HepG2 (cell line): ENCODE results near the gene TMIGD2. TPM values are rescaled to one million over a fixed set of nuclear protein-coding genes. Genes with fewer than 3 reads are reported as not detected.

ENCODE experiments used
- E2F2 ChIP-seq: sonication (generic); formaldehyde crosslinking; IDR thresholded peaks from 2 replicates; pipeline ENCODE4 v1.4.0; 2020; ENCODE audit warnings: missing genetic modification reagents, borderline replicate concordance
- GABPA ChIP-seq, 2 experiments: IDR thresholded peaks; 2 replicates each; pipeline ENCODE4 v1.6.1; 2011 to 2016; ENCODE audit warnings: low read depth in 2 of 2, low read length in 1 of 2, missing biosample characterization in 1 of 2, missing genetic modification characterization in 1 of 2
- ISX ChIP-seq: sonication (generic); formaldehyde crosslinking; conservative IDR thresholded peaks from 2 replicates; pipeline ENCODE4 v1.5.0; 2020; ENCODE audit warnings: missing genetic modification reagents
- JUNB ChIP-seq: sonication (generic); formaldehyde crosslinking; IDR thresholded peaks from 2 replicates; pipeline ENCODE4 v1.8.0; 2022; ENCODE audit warnings: missing genetic modification reagents, mild to moderate bottlenecking, borderline replicate concordance
- NFYC ChIP-seq: IDR thresholded peaks from 2 replicates; pipeline ENCODE4 v1.6.1; 2016; ENCODE audit warnings: missing genetic modification reagents, missing compliant biosample characterization
- PAWR ChIP-seq: sonication (generic); formaldehyde crosslinking; IDR thresholded peaks from 2 replicates; pipeline ENCODE4 v1.4.0; 2020; ENCODE audit warnings: missing genetic modification reagents, mild to moderate bottlenecking, borderline replicate concordance
- PTBP1 ChIP-seq: fragments of 200-400 bp; formaldehyde crosslinking; IDR thresholded peaks from 2 replicates; pipeline ENCODE4 v1.6.1; 2018; ENCODE audit warnings: low read length, low read depth; ENCODE audit not compliant: poor library complexity, severe bottlenecking
- RXRA ChIP-seq: sonication (generic); formaldehyde crosslinking; IDR thresholded peaks from 2 replicates; pipeline ENCODE4 v1.5.1; 2020; ENCODE audit warnings: missing genetic modification reagents
- SIX1 ChIP-seq: sonication (generic); formaldehyde crosslinking; IDR thresholded peaks from 2 replicates; pipeline ENCODE4 v1.4.0; 2020; ENCODE audit warnings: missing genetic modification reagents, borderline replicate concordance
- SMAD9 ChIP-seq: sonication (generic); formaldehyde crosslinking; IDR thresholded peaks from 2 replicates; pipeline ENCODE4 v1.5.1; 2020; ENCODE audit warnings: mild to moderate bottlenecking, missing genetic modification reagents
- THAP9 ChIP-seq: sonication (generic); formaldehyde crosslinking; IDR thresholded peaks from 2 replicates; pipeline ENCODE4; 2020; ENCODE audit warnings: missing genetic modification reagents, mild to moderate bottlenecking, borderline replicate concordance
- TMF1 ChIP-seq: sonication (generic); formaldehyde crosslinking; IDR thresholded peaks from 2 replicates; pipeline ENCODE4 v1.8.1; 2022; ENCODE audit warnings: low read depth, missing genetic modification reagents
- ZBTB1 ChIP-seq: sonication (generic); formaldehyde crosslinking; IDR thresholded peaks from 2 replicates; pipeline ENCODE4 v1.4.0; 2020; ENCODE audit warnings: missing genetic modification reagents, borderline replicate concordance
- ZBTB8A ChIP-seq: sonication (generic); formaldehyde crosslinking; IDR thresholded peaks from 2 replicates; pipeline ENCODE4 v1.4.0; 2020; ENCODE audit warnings: mild to moderate bottlenecking, low read depth, missing genetic modification reagents, borderline replicate concordance
- ZKSCAN5 ChIP-seq: sonication (generic); formaldehyde crosslinking; IDR thresholded peaks from 2 replicates; pipeline ENCODE4 v1.5.1; 2020; ENCODE audit warnings: mild to moderate bottlenecking, missing genetic modification reagents
- ZNF292 ChIP-seq: sonication (generic); formaldehyde crosslinking; IDR thresholded peaks from 2 replicates; pipeline ENCODE4 v1.8.1; 2022; ENCODE audit warnings: mild to moderate bottlenecking, low read depth, missing genetic modification reagents, borderline replicate concordance
- ZNF547 ChIP-seq: sonication (generic); formaldehyde crosslinking; IDR thresholded peaks from 2 replicates; pipeline ENCODE4 v1.5.1; 2020; ENCODE audit warnings: mild to moderate bottlenecking, missing genetic modification reagents
- ZNF652 ChIP-seq: IDR thresholded peaks from 2 replicates; pipeline ENCODE4 v1.6.1; 2016; ENCODE audit warnings: low read depth, borderline replicate concordance
- ZNF788 ChIP-seq: sonication (generic); formaldehyde crosslinking; IDR thresholded peaks from 2 replicates; pipeline ENCODE4 v1.5.0; 2020; ENCODE audit warnings: mild to moderate bottlenecking, missing genetic modification reagents, borderline replicate concordance
- ZNF883 ChIP-seq: sonication (generic); formaldehyde crosslinking; IDR thresholded peaks from 2 replicates; pipeline ENCODE4 v1.5.1; 2020; ENCODE audit warnings: mild to moderate bottlenecking, missing genetic modification reagents; ENCODE audit errors: not compliant biosample characterization
- polyA plus RNA-seq, 8 experiments: library from polyadenylated mRNA; depleted of rRNA in 3 of 8; stranded (reverse) in 7 of 8; unstranded in 1 of 8; fragments of >200 nt; fragmentation: Illumina TruSeq in 4 of 8; extraction: Trizol in 4 of 8; gene quantifications; 2 replicates each; pipeline versions ENCODE4 v1.2.1 to v1.2.3, GENCODE V29; 2011 to 2016; ENCODE audit warnings: low read depth in 4 of 8, missing spikeins in 1 of 8, mixed read lengths in 1 of 8; ENCODE audit not compliant: insufficient read depth in 1 of 8
- total RNA-seq, 5 experiments: library from RNA; depleted of rRNA; stranded (reverse); fragments of >200 nt; fragmentation: Illumina TruSeq; extraction: Trizol; gene quantifications; 2 replicates each; pipeline ENCODE4 v1.2.3, GENCODE V29; 2016; ENCODE audit warnings: low read depth in 1 of 5
- TF ChIP-seq, protein P1 (sequence below): sonication (generic); formaldehyde crosslinking; IDR thresholded peaks from 2 replicates; pipeline ENCODE4 v1.5.1; 2020; ENCODE audit warnings: mild to moderate bottlenecking, missing genetic modification reagents, borderline replicate concordance
- TF ChIP-seq, protein P2 (sequence below): sonication (generic); formaldehyde crosslinking; IDR thresholded peaks from 2 replicates; pipeline ENCODE4 v1.8.1; 2022; ENCODE audit warnings: mild to moderate bottlenecking, missing genetic modification reagents

The TMIGD2 gene
- total and polyA plus RNA-seq, 2 of the 13 experiments (the other 11 are each of a cell fraction or from before 2014, with no cell fraction given), result 0.11 to 1.0 TPM

DNA sequence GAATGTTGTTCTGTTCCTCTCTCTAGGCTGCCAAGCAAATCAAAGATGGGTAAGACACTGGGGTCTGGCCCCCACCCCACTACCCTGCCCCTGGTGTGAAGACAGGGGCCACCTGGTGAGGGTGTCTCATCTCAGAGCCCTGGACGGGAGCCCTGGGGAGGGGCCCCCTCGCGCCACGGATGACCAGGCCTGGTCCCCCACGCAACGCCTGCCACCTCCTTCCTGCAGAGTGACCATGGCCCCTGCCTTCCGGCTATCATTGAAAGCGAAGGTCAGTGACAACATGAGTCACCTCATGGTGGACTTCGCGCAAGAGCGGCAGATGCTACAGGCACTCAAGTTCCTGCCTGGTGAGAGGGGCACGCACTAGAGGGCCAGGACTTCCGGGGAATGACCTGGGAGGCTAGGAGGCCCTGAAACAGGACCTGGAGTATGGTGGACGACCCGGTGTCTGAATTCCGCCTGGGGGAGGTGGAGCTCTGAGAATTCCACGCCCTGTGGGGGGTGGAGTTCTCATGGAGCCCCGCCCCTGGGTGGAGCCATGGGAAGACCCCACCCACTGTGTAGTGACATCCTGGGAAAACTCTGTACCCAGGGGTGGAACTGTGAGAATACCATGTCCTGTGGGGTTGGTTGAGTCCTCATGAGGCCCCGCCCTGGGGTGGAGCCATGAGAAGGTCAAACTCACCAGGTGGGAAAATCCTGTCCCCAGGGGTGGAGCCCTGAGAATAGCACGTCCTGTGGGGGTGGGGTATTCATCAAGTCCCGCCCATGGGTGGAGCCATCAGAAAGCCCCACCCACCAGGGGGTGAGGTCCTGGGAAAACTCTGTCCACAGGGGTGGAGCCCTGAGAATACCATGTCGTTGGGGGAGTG is 8.3 kb upstream of the TMIGD2 start (continued):
- TF ChIP-seq NFYC (CRISPR knock-in tag) (peak; percentile 58), ZBTB1 (CRISPR knock-in tag) (0 out of 2 replicates have a peak, but pooled peaks have one; percentile 23), JUNB (CRISPR knock-in tag) (no peak; the same call in 1 of the 2 replicates), SIX1 (CRISPR knock-in tag) (peak; percentile 74; the same call in 1 of the 2 replicates), GABPA (IDR thresholded peaks at IDR 0.05; ENCODE audit: low read depth, low read length) (peak; percentile 62), GABPA (CRISPR knock-in tag; IDR thresholded peaks at IDR 0.05; ENCODE audit: low read depth) (peak; percentile 91), E2F2 (no peak), ZBTB8A (CRISPR knock-in tag) (no peak), ZNF547 (peak; percentile 91), ZNF292 (peak; percentile 69), PAWR (CRISPR knock-in tag) (no peak), RXRA (CRISPR knock-in tag) (peak; percentile 94), ISX (no peak), THAP9 (CRISPR knock-in tag) (peak; percentile 91; the same call in 1 of the 2 replicates), SMAD9 (CRISPR knock-in tag) (no peak), ZNF652 (CRISPR knock-in tag) (peak; percentile 70; the same call in 1 of the 2 replicates), TMF1 (CRISPR knock-in tag) (no peak), ZKSCAN5 (CRISPR knock-in tag) (no peak), ZNF883 (CRISPR knock-in tag) (peak; percentile 56), ZNF788 (CRISPR knock-in tag) (peak; percentile 97), PTBP1 (no peak)
- TF ChIP-seq, protein P1, sequence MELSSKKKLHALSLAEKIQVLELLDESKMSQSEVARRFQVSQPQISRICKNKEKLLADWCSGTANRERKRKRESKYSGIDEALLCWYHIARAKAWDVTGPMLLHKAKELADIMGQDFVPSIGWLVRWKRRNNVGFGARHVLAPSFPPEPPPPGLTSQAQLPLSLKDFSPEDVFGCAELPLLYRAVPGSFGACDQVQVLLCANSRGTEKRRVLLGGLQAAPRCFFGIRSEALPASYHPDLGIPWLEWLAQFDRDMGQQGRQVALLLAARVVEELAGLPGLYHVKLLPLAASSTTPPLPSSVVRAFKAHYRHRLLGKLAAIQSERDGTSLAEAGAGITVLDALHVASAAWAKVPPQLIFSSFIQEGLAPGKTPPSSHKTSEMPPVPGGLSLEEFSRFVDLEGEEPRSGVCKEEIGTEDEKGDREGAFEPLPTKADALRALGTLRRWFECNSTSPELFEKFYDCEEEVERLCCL, result no peak
- TF ChIP-seq, protein P2, sequence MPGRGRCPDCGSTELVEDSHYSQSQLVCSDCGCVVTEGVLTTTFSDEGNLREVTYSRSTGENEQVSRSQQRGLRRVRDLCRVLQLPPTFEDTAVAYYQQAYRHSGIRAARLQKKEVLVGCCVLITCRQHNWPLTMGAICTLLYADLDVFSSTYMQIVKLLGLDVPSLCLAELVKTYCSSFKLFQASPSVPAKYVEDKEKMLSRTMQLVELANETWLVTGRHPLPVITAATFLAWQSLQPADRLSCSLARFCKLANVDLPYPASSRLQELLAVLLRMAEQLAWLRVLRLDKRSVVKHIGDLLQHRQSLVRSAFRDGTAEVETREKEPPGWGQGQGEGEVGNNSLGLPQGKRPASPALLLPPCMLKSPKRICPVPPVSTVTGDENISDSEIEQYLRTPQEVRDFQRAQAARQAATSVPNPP, result no peak
